Fibroblast of skin of left quadriceps (primary cell): ENCODE measurements around the gene NCBP2.

Experiments used
- DNase-seq, 2 experiments: peaks; one replicate each; pipeline ENCODE4 v3.0.0-alpha.2; 2013; ENCODE audit warnings: low read depth in 2 of 2

NCBP2 gene

GRCh38 chr3:196941729-196942225, 551 bp downstream of the NCBP2 start:
- DNase-seq = peak in 1 of 2 experiments; percentile 10

DNA sequence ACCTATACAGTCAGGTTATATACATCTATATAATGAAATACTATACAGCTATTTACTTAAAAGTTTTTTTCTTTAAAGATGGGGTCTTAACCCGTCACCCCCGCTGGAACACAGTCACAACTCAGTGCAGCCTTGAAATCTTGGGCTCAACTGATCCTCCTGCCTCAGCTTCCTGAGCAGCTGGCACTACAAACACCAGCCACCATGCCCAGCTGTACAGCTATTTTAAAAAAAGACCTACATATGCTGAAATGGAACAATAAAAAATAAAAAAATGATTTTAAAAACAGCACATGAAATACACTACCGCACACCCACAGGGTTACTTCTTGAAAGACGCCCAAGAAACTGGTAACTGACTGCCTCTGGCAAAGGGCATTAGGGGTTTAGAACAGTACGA, 3.8 kb downstream of the NCBP2 start:
- no peak for DNase-seq

GRCh38 chr3:196938124-196938523, 4.2 kb downstream of the NCBP2 start:
- no peak for DNase-seq

DNA sequence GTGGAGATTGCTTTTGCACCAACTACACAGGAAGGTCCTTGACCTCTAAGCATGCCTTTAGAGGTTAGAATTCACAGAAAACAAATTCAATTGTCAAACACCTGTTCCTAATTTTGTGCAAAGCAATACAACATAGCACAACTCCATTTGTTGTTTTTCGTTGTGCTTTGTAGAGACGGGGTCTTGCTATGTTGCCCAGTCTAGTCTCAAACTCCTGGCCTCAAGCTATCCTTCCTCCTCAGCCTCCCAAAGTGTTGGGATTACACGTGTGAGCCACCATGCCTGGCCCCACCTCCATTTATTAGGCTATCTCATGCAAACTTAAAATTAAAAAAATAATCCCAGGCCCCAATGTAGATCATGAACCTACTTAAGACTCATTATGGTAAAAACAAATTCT, 6.0 kb downstream of the NCBP2 start:
- no peak for DNase-seq

DNA sequence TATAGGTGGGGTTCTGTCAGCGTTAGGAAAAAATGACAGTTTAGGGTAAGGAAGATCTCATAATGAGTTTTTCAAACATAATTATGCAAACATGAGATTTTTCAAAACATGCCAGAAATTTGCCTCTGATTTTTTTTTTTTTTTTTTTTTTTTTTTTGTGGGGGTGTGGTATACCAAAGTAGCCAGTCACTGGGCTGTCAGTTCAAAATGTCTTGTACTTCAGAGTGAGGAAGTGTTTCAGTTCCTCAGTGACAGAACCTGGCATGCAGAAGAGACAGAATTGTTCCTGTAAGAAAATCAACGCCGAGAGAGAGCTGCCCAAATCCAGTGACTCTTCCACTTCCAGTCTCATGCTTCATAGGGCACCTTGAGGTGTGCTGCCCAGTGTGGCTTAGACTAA, 9.7 kb downstream of the NCBP2 start:
- no peak for DNase-seq

- DNase-seq = no peak
Measured at GRCh38 chr3:196931828-196932587, 10.3 kb downstream of the NCBP2 start.

GRCh38 chr3:196931157-196931556, 11.2 kb downstream of the NCBP2 start:
- DNase-seq = no peak

DNA sequence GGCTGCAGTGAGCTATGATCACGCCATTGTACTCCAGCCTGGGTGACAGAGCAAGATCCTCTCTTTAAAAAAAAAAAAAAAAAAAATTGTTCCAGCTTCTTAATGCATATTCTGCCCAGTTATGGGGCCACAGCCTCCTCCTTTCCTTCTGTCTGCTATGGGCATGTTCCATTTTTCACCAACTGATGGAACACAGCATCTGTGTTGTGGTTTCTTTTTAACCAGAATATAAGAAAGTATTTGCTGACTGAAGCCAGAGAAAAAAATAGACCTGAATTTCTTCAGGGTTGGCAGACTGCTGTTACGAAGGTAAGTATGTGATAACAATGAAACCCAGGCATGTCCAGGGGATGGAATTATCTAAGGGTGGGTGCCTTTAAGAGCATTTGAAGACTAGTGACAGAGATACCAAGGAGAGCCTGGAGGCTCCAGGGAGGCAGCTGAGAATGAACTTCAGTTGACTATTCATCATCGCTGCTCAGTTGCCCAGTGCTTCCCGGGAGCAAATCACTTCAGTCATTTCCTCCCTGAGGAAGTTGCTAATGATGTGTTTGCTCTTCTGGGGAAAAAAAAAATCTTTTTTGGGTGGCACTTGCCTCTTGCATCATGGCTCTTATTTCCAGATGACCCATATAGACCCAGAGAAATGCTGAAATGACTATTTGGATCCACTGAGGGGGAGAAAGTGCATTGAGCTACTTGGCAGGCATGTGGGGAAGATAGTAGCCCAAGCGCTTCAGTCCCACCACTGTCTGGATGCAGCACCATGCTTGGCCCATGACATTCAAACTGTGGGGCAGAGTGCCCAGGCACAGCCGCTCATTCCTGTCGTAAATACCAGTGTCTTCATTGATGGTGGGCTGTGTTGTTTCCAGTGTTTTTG, 14.5 kb downstream of the NCBP2 start:
- no peak for DNase-seq

DNA sequence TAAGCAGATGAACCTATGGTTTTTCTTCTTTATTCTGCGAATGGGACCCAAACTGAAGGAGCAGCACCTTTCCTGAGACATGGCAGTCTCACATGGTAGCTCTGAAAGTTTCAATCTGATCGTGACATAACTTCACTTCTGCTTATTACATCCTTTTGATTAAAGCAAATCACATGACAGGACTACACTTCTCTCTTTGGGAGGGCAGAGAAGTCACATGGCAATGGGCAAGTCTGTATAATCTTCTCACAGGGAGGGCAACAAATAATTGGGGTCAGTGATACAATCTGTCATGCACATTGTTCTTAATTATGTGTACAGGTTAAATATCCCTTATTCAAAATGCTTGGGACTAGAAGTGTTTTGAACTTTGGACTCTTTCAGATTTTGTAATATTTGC, 21.6 kb downstream of the NCBP2 start:
- DNase-seq = no peak

- DNase-seq = no peak
Measured at GRCh38 chr3:196918968-196919367, 23.4 kb downstream of the NCBP2 start.

DNA sequence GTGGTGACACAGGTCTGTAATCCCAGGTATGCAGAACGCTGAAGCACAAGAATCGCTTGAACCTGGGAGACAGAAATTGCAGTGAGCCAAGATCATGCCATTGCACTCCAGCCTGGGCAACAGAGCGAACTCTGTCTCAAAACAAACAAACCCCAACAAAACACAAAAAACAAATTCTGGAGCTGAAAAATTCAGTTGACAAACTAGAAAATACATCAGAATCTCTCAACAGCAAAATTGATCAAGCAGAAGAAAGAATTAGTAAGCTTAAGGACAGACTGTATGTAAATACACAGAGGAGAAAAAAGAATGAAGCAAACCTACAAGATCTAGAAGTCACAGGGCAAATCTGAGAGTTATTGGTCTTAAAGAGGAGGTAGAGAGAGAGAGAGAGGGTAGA, 25.3 kb downstream of the NCBP2 start:
- DNase-seq = no peak

DNA sequence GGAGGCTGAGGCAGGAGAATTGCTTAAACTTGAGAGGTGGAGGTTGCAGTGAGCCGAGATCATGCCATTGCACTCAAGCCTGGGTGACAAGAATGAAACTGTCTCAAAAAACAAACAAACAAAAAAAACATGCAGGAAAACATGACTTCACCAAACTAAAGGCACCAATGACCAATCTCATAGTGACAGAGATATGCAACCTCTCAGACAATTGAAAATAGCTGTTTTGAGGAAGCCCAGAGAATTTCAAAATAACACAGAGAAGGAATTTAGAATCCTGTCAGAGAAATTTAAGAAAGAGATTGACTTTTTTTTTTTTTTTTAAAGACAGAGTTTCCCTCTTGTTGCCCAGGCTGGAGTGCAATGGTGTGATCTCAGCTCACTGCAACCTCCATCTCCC, 26.1 kb downstream of the NCBP2 start:
- DNase-seq = no peak

DNA sequence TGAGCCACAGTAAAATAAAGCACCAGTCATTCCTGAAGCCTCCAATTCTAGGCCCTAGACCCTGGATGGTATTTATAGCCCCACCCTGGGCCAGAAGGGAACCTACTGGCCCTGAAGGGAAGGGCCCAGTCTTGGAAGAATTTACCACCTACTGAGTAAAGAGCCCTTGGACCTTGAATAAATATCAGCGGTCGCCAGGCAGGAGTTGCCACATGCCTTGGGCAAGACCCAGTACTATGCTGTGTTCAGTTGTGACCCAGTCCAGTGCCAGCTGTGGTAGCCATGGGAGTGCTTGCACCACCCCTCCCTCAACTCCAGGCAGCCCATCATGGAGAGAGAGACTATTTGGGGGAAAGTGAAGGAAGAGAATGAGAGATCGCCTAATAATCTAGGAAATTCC, 27.0 kb downstream of the NCBP2 start:
- DNase-seq = no peak

- DNase-seq = no peak
Measured at GRCh38 chr3:196914866-196915265, 27.5 kb downstream of the NCBP2 start.

DNA sequence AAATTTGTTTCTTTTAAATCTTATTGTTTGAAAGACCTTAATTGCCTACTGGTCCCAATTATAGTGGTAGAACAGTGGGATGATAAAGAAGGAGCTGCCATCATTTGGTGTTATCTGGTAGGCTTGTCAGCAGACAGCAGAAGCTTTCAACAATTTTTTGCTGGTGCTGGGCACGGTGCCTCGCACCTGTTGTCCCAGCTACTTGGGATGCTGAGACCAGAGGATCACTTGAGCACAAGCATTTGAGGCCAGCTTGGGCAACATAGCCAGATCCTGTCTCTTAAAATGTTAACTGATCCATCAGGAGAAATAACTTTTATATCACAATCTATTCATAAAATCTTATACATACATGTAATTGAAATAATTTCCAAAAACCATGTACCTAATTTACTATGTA, 38.6 kb downstream of the NCBP2 start:
- no peak for DNase-seq

- DNase-seq = no peak
Measured at GRCh38 chr3:196902296-196902695, 40.0 kb downstream of the NCBP2 start.

GRCh38 chr3:196901768-196902167, 40.6 kb downstream of the NCBP2 start:
- DNase-seq = no peak

- DNase-seq = no peak
Measured at GRCh38 chr3:196896229-196896628, 46.1 kb downstream of the NCBP2 start.

DNA sequence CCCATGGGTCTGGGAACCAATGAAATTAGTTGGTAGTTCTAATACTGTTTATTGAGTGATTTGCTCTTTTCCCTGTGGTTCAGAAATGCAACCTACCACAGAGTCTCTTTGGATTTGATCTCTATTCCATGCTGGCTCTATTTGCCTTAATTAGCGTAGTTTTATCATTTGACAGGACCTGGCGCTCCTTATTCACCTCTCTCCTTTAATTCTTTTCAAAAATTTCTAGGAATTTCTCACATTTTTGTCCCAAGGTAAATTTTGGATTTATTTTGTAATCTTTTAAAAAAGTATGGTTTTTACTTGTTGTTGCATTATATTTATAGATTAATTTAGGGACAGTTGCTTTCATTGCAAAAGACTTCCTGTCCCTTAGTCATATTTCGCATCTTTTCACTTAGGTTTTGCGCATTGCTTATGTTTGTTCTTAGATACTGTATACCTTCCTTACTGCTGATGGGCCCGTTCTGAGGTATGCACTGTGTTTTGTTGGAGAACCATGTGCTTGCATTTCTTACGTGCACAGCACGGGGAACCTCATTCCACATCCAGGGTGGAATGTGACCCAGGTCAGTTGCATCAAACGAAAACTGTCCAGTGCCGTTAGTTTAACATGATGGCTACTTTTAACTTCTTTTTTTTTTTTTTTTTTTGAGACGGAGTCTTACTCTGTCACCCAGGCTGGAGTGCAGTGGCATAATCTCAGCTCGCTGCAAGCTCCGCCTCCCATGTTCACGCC, 47.6 kb downstream of the NCBP2 start:
- DNase-seq = no peak

GRCh38 chr3:196889844-196890708, 52.3 kb downstream of the NCBP2 start:
- DNase-seq = peak; percentile 6 to 15

DNA sequence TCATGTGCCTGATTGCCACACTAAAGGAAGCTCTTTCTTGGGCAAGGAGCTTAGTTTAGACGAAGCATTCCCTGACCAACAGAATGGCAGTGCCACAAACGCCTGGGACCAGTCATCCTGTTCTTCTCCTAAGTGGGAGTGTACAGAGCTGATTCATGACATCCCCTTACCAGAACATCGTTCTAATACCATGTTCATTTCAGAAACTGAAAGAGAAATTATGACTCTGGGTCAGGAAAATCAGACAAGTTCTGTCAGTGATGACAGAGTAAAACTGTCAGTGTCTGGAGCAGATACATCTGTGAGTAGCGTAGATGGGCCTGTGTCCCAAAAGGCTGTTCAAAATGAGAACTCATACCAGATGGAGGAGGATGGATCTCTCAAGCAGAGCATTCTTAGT, 56.2 kb downstream of the NCBP2 start:
- no peak for DNase-seq
